ENCODE results near the gene HOXC10. TPM values are rescaled to one million over a fixed set of nuclear protein-coding genes. Genes with fewer than 3 reads are reported as not detected.

The HOXC10 gene
- total and polyA plus RNA-seq, 2 experiments from 2014 or later: not detected

GRCh38 chr12:53939141-53940108, 45.5 kb upstream of the HOXC10 start:
- no peak for TF ChIP-seq CTCF (conservative IDR thresholded peaks at IDR 0.05; ENCODE audit: low read depth in 2 of 2)
- no peak for TF ChIP-seq REST (IDR thresholded peaks at IDR 0.05; ENCODE audit: unreplicated experiment)
- TF ChIP-seq ETS1 (IDR thresholded peaks at IDR 0.05): no peak; the same call in 1 of the 2 replicates
- peak; percentile 89 for TF ChIP-seq EZH2 (IDR thresholded peaks at IDR 0.05; ENCODE audit: low read depth, unreplicated experiment)
- no peak for TF ChIP-seq ZNF331 (CRISPR knock-in tag; IDR thresholded peaks at IDR 0.05; ENCODE audit: low read depth)
- no peak for TF ChIP-seq ZNF462 (CRISPR knock-in tag; IDR thresholded peaks at IDR 0.05)
- no peak for TF ChIP-seq STAT1 (IDR thresholded peaks at IDR 0.05; ENCODE audit: unreplicated experiment)
- peak; percentile 74 for TF ChIP-seq EZH2phosphoT487 (IDR thresholded peaks at IDR 0.05; ENCODE audit: unreplicated experiment)
- TF ChIP-seq CREB1 (CRISPR knock-in tag; IDR thresholded peaks at IDR 0.05; ENCODE audit: low read depth): no peak
- Histone ChIP-seq H2AFZ (no peak overlapping the region), H3K79me2 (replicated peaks; ENCODE audit: insufficient read depth) (no peaks in the 10 kb centered on the region), H3K27ac (ENCODE audit: low read depth) (no peak overlapping the region), H3K9me2 (ENCODE audit: insufficient read depth) (no peaks in the 10 kb centered on the region), H3K4me1 (ENCODE audit: insufficient read depth) (peaks cover 32% of the 10 kb centered on the region), H3K36me3 (ENCODE audit: insufficient read depth) (no peaks in the 10 kb centered on the region), H3K4me3 (peak overlapping the region; percentile 50), H3F3A (replicated peaks; ENCODE audit: low read depth) (peaks cover 36% of the 10 kb centered on the region), H3K27me3 (ENCODE audit: insufficient read depth) (peaks cover 100% of the 10 kb centered on the region), H4K20me1 (replicated peaks; ENCODE audit: insufficient read depth) (peaks cover 55% of the 10 kb centered on the region), H3K4me2 (peak overlapping the region; percentile 72)
- Mint-ChIP-seq H3K9me3 (no peaks in the 10 kb centered on the region; the same call in 2 of the 3 replicates), H3K4me1 (peaks cover 22% of the 10 kb centered on the region), H3K27me3 (ENCODE audit: insufficient read depth, low read depth, poor library complexity) (peaks cover 97% of the 10 kb centered on the region), H3K4me3 (peak overlapping the region; percentile 53; the same call in 1 of the 3 replicates), H3K27ac (no peak overlapping the region), H3K36me3 (ENCODE audit: low read depth) (no peaks in the 10 kb centered on the region)
- peak; percentile 47 for ATAC-seq
- peak; percentile 84 for DNase-seq (ENCODE audit: low spot score)

All from GM23338 (cell line).